Iris pigment epithelial cell (primary cell): Measurements from ENCODE around the gene ZNF428.
A peak's percentile ranks its signal among the peaks of the same experiment; 100 is the strongest.

Experiments
- DNase-seq: peaks from one replicate; pipeline ENCODE4 v3.0.0-alpha.2; 2011; ENCODE audit warnings: low read depth

The ZNF428 gene

DNA sequence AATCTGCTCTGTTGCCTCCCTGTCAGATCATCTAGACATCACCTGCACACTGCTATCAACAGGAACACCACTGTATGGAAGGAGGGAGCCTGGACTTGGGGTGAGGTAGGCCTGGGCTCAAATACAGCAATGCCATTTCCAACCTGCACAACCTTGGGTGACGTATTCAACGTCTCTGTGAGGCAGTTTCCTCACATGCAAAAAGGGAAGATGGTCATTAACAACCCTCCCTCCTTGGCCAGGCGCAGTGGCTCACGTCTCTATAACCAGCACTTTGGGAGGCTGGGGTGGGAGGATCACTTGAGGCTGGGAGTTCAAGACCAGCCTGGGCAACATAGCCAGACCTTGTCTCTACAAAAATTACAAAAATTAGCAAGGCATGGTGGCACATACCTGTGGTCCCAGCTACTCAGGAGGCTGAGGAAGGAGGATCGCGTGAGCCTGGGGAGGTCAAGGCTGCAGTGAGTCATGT lies 57.2 kb downstream of the ZNF428 start:
- DNase-seq = no peak

DNA sequence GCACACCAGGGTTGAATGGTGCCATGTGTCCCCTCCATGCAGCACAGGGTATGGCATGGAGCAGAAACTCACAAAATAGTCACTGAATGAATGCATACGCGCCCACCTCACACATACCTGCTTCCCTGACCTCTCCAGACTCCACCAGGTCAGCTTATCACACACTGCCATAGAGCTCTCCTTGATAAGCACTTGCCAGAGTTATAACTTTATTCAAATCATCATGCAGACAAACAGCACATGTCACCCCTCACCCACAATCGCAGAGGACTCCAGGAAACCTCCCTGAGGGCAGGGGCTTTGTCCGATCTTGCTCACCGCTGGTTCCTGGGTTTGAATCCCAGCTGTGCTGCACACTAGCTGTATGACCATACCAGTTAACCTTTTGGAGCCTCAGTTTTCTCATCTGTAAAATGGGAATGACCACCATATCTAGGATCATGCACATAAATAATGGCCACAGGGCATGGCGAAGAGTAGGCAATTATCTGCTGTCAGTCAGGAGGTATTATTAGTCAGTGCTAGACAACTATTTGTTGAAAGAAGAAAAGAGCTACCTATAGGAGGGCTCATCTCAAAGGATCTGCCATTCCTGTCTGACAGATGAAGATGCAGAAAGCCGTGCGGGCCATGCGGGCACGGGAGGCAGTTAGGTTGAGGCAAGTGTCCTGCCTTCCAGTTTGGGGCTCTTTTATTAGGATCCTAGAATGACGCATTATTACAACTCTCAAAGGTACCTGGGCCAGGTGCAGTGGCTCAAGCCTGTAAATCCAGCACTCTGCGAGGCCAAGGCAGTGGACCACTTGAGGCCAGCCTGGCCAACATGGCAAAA lies 58.1 kb downstream of the ZNF428 start:
- DNase-seq = no peak

DNA sequence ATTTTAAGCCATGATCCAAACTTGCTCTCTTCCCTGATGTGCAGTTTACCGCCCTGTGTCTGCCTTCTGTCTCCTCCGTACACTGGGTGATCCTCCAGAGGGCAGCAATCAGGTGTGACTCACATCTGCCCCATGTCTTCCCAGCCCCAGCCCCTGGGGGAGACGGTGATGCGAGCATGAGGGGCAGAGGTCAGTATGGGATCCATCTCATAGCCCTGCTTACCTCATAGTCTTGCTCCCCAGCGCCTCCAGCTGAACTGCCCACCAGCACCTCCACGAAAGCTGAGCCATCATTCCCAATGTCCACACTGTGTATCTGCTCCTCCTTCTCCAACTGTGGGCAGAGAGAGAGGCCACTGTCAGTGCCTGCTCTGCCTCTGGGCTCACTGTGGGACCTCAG lies 58.7 kb downstream of the ZNF428 start:
- DNase-seq = peak; percentile 43
